Midbrain (tissue), 1 donor: Measurements from ENCODE around the gene C1orf226.

Experiments used
- DNase-seq: peaks from one replicate; lab custom pipeline; 2025; lab: John Stamatoyannopoulos, UW

The C1orf226 gene

GRCh38 chr1:162384601-162385279 lies 3.2 kb downstream of the C1orf226 start:
- no peak for DNase-seq

GRCh38 chr1:162385280-162385623 lies 3.7 kb downstream of the C1orf226 start:
- DNase-seq, result no peak

- no peak for DNase-seq
Measured at GRCh38 chr1:162385702-162386101, 4.2 kb downstream of the C1orf226 start.

GRCh38 chr1:162386292-162387225 lies 5.0 kb downstream of the C1orf226 start:
- no peak for DNase-seq

GRCh38 chr1:162387226-162388082 lies 5.9 kb downstream of the C1orf226 start:
- no peak for DNase-seq

- no peak for DNase-seq
Measured at GRCh38 chr1:162388083-162388594, 6.6 kb downstream of the C1orf226 start.

GRCh38 chr1:162388615-162389014 lies 7.1 kb downstream of the C1orf226 start:
- DNase-seq, result no peak

GRCh38 chr1:162389021-162389818 lies 7.7 kb downstream of the C1orf226 start:
- DNase-seq, result no peak

GRCh38 chr1:162389971-162390370 lies 8.4 kb downstream of the C1orf226 start:
- DNase-seq, result no peak

- no peak for DNase-seq
Measured at GRCh38 chr1:162390396-162391185, 9.1 kb downstream of the C1orf226 start.

- peak; percentile 3 for DNase-seq
Measured at GRCh38 chr1:162391790-162392563, 10.4 kb downstream of the C1orf226 start.

GRCh38 chr1:162396201-162396906 lies 14.8 kb downstream of the C1orf226 start:
- no peak for DNase-seq

GRCh38 chr1:162397039-162397448 lies 15.5 kb downstream of the C1orf226 start:
- no peak for DNase-seq

GRCh38 chr1:162397943-162398560 lies 16.5 kb downstream of the C1orf226 start:
- no peak for DNase-seq

GRCh38 chr1:162398999-162399580 lies 17.6 kb downstream of the C1orf226 start:
- no peak for DNase-seq

GRCh38 chr1:162400790-162401355 lies 19.3 kb downstream of the C1orf226 start:
- no peak for DNase-seq

GRCh38 chr1:162404550-162405160 lies 23.1 kb downstream of the C1orf226 start:
- DNase-seq, result no peak
